Loucy (cell line): ENCODE measurements around the gene FAM222A.

Experiments
- H2AFZ ChIP-seq: fragments of 200-600 bp; sonication (generic); 2 replicates; pipeline ENCODE4 v1.6.0; 2016; ENCODE audit warnings: antibody characterized with exemption, mild to moderate bottlenecking, low read length, moderate library complexity
- H3F3A ChIP-seq: fragments of 200-600 bp; 2 replicates; pipeline ENCODE4 v1.6.0; 2016; ENCODE audit warnings: antibody characterized with exemption, low read depth, mild to moderate bottlenecking
- H3K27me3 ChIP-seq: fragments of 200-600 bp; sonication (generic); 2 replicates; pipeline ENCODE4 v1.6.1; 2014; ENCODE audit warnings: low read length, mild to moderate bottlenecking; ENCODE audit not compliant: insufficient read depth, poor library complexity, severe bottlenecking
- H3K36me3 ChIP-seq: fragments of 200-600 bp; sonication (generic); 2 replicates; pipeline ENCODE4 v1.6.1; 2016; ENCODE audit warnings: low read length; ENCODE audit not compliant: insufficient read depth
- H3K4me1 ChIP-seq: fragments of 200-600 bp; sonication (generic); 2 replicates; pipeline ENCODE4 v1.5.1; 2014; ENCODE audit warnings: low read length, mild to moderate bottlenecking; ENCODE audit not compliant: insufficient read depth, poor library complexity, severe bottlenecking
- H3K4me2 ChIP-seq: fragments of 200-600 bp; sonication (generic); 2 replicates; pipeline ENCODE4 v1.6.0; 2014; ENCODE audit warnings: antibody characterized with exemption, low read length, low read depth, mild to moderate bottlenecking; ENCODE audit not compliant: poor library complexity, severe bottlenecking
- H3K4me3 ChIP-seq: fragments of 200-600 bp; sonication (generic); 2 replicates; pipeline ENCODE4 v1.5.1; 2014; ENCODE audit warnings: low read length, mild to moderate bottlenecking, mixed read lengths; ENCODE audit not compliant: poor library complexity, severe bottlenecking
- H3K79me2 ChIP-seq: fragments of 200-600 bp; sonication (generic); 2 replicates; pipeline ENCODE4 v1.6.1; 2014; ENCODE audit warnings: low read length; ENCODE audit not compliant: insufficient read depth
- H3K9ac ChIP-seq: fragments of 200-600 bp; sonication (generic); 2 replicates; pipeline ENCODE4 v1.6.0; 2014; ENCODE audit warnings: mild to moderate bottlenecking, low read depth, low read length, moderate library complexity; ENCODE audit not compliant: poor library complexity, severe bottlenecking
- H3K9me2 ChIP-seq: fragments of 200-600 bp; sonication (generic); replicated peaks from 2 replicates; pipeline ENCODE4 v1.6.1; 2016; ENCODE audit warnings: low read depth, low read length, mixed read lengths
- H3K9me3 ChIP-seq: fragments of 200-600 bp; sonication (generic); 2 replicates; pipeline ENCODE4 v1.6.1; 2014; ENCODE audit warnings: mild to moderate bottlenecking, antibody characterized with exemption, low read length, low read depth; ENCODE audit not compliant: insufficient read depth
- H4K20me1 ChIP-seq: fragments of 200-600 bp; sonication (generic); 2 replicates; pipeline ENCODE4 v1.6.0; 2014; ENCODE audit warnings: antibody characterized with exemption, low read length, mild to moderate bottlenecking; ENCODE audit not compliant: insufficient read depth, poor library complexity, severe bottlenecking
- EZH2phosphoT487 ChIP-seq: fragments of 200-600 bp; IDR thresholded peaks from 2 replicates; pipeline ENCODE4 v1.6.1; 2018; ENCODE audit warnings: antibody characterized with exemption, mild to moderate bottlenecking, moderate library complexity, borderline replicate concordance
- TF ChIP-seq, protein P1 (sequence below): fragments of 200-600 bp; sonication (generic); conservative IDR thresholded peaks from 2 replicates; pipeline ENCODE4 v1.5.1; 2014; ENCODE audit warnings: mild to moderate bottlenecking, antibody characterized with exemption, low read length

The FAM222A gene

DNA sequence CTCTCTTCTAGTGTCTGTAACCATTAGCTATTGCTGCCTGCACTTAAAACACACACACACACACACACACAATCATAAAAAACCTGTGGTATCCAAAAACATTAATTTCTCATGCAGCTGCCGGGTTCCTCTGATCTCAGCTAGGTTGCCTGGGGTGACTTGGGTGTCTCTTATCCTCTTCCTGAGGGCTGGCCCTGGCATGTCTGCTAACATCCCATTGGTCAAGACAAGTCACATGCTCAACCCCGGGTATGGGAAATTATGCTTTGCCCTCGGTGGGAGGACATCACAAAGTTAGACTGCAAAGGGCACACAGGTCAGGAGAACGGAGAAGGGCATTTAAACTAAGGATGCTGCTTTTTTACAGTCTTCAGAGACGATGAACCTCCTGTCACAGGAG is 63.9 kb downstream of the FAM222A start:
- Histone ChIP-seq H4K20me1 (no peaks in the 10 kb centered on the region), H3K4me1 (peaks cover 8% of the 10 kb centered on the region), H3F3A (no peaks in the 10 kb centered on the region), H3K4me2 (peak overlapping the region; percentile 70), H3K4me3 (peak overlapping the region; percentile 51), H3K36me3 (no peaks in the 10 kb centered on the region), H3K9me3 (no peaks in the 10 kb centered on the region), H3K79me2 (no peaks in the 10 kb centered on the region), H3K9me2 (no peaks in the 10 kb centered on the region), H3K27me3 (no peaks in the 10 kb centered on the region), H2AFZ (peak overlapping the region; percentile 68), H3K9ac (peak overlapping the region; percentile 23)
- TF ChIP-seq EZH2phosphoT487, result no peak
- TF ChIP-seq, protein P1, sequence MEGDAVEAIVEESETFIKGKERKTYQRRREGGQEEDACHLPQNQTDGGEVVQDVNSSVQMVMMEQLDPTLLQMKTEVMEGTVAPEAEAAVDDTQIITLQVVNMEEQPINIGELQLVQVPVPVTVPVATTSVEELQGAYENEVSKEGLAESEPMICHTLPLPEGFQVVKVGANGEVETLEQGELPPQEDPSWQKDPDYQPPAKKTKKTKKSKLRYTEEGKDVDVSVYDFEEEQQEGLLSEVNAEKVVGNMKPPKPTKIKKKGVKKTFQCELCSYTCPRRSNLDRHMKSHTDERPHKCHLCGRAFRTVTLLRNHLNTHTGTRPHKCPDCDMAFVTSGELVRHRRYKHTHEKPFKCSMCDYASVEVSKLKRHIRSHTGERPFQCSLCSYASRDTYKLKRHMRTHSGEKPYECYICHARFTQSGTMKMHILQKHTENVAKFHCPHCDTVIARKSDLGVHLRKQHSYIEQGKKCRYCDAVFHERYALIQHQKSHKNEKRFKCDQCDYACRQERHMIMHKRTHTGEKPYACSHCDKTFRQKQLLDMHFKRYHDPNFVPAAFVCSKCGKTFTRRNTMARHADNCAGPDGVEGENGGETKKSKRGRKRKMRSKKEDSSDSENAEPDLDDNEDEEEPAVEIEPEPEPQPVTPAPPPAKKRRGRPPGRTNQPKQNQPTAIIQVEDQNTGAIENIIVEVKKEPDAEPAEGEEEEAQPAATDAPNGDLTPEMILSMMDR, result no peak

DNA sequence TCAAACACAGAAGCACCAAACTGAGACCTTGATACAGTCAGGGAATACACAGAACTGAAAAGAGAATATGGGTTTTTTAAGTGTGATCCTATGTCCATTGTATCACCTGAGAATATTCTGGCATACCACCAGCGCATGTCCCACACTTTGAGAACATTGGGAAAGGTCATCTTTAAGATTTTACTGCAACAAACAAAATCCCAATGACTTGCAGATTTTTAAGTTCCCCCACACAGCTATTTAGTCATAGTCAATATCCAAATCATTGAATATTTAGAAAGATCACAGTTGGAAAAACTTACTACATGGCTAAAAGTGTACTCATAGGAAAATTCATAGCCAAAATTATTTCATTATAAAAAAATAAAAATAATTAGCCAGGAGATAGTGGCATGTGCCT is 65.1 kb downstream of the FAM222A start:
- H3K9me3 ChIP-seq, result no peaks in the 10 kb centered on the region
- no peaks in the 10 kb centered on the region for H3K79me2 ChIP-seq
- H3K4me2 ChIP-seq, result no peak overlapping the region
- no peak overlapping the region for H3K9ac ChIP-seq
- no peak overlapping the region for H3K4me3 ChIP-seq
- no peaks in the 10 kb centered on the region for H3F3A ChIP-seq
- H3K9me2 ChIP-seq, result no peaks in the 10 kb centered on the region
- H3K4me1 ChIP-seq, result peaks cover 8% of the 10 kb centered on the region
- no peaks in the 10 kb centered on the region for H3K36me3 ChIP-seq
- no peak for TF ChIP-seq EZH2phosphoT487
- TF ChIP-seq, protein P1, result no peak
- no peak overlapping the region for H2AFZ ChIP-seq
- no peaks in the 10 kb centered on the region for H4K20me1 ChIP-seq
- no peaks in the 10 kb centered on the region for H3K27me3 ChIP-seq

DNA sequence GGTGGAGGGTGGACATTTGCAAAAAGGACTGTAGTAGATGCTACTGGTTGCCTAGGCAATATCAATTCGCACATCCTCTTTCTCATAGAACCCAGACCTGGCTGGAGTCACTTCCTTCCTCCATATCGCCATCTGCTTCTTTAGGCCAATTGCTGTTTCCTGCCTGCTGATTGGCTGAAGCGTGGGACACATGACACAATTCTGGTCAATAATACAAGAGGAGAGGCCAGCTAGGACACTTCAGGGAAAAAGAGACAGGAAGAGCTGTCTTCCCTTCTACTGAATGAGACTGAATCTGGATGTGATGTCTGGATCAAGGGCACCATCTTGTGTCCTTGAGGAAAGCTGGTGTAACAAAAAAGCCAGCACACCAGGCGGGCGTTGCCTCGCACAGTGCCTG is 65.8 kb downstream of the FAM222A start:
- Histone ChIP-seq H3K4me2 (no peak overlapping the region), H2AFZ (no peak overlapping the region), H3F3A (no peaks in the 10 kb centered on the region), H3K79me2 (no peaks in the 10 kb centered on the region), H3K9me3 (no peaks in the 10 kb centered on the region), H3K4me1 (peaks cover 8% of the 10 kb centered on the region), H3K27me3 (no peaks in the 10 kb centered on the region), H3K4me3 (no peak overlapping the region), H3K9ac (no peak overlapping the region), H3K9me2 (no peaks in the 10 kb centered on the region), H3K36me3 (no peaks in the 10 kb centered on the region), H4K20me1 (no peaks in the 10 kb centered on the region)
- no peak for TF ChIP-seq EZH2phosphoT487
- TF ChIP-seq, protein P1, result no peak
